Heart left ventricle (tissue), 16 donors: ENCODE measurements around the gene CCDC32. TPM values are rescaled to one million over a fixed set of nuclear protein-coding genes. Genes with fewer than 3 reads are reported as not detected.

Experiments
- ATAC-seq, 4 donors: fragments of 200-7000 bp; cut with Tn5 transposase; one replicate each; pipeline ENCODE4 v1.9.1; 2020 to 2022; ENCODE audit warnings: moderate library complexity in 4 of 4, mild to moderate bottlenecking in 3 of 4, moderate number of reproducible peaks in 1 of 4
- DNase-seq, 5 donors: peaks; one replicate each; pipeline ENCODE4 v3.0.0-alpha.2; 2020
- H3K27ac ChIP-seq, 12 donors: fragments of 200-600 bp; sonication (generic) in 4 of 12; one replicate each; pipeline versions ENCODE4 v1.5.0 to v1.8.0; 2016 to 2022; ENCODE audit warnings: mild to moderate bottlenecking in 2 of 12
- H3K27me3 ChIP-seq, 9 donors: fragments of 200-600 bp; sonication (generic) in 2 of 9; one replicate each; pipeline versions ENCODE4 v1.5.1 to v1.8.0; 2016 to 2022; ENCODE audit warnings: mild to moderate bottlenecking in 3 of 9
- H3K36me3 ChIP-seq, 9 donors: fragments of 200-600 bp; sonication (generic) in 2 of 9; one replicate each; pipeline versions ENCODE4 v1.5.0 to v1.8.0; 2018 to 2022; ENCODE audit warnings: mild to moderate bottlenecking in 2 of 9
- H3K4me1 ChIP-seq, 12 donors: fragments of 200-600 bp; sonication (generic) in 4 of 12; one replicate each; pipeline versions ENCODE4 v1.5.0 to v1.8.0; 2016 to 2022; ENCODE audit warnings: mild to moderate bottlenecking in 3 of 12
- H3K4me3 ChIP-seq, 12 donors: fragments of 200-600 bp; sonication (generic) in 4 of 12; one replicate each; pipeline versions ENCODE4 v1.5.0 to v1.8.0; 2017 to 2022; ENCODE audit warnings: mild to moderate bottlenecking in 9 of 12, moderate library complexity in 4 of 12
- H3K9me3 ChIP-seq, 12 donors: fragments of 200-600 bp; sonication (generic) in 4 of 12; one replicate each; pipeline versions ENCODE4 v1.5.0 to v1.8.0; 2016 to 2022; ENCODE audit warnings: mild to moderate bottlenecking in 1 of 12
- CTCF ChIP-seq, 12 donors: fragments of 200-600 bp; sonication (generic) in 4 of 12; IDR thresholded peaks; one replicate each; pipeline versions ENCODE4 v1.5.0 to v1.8.0; 2018 to 2022; ENCODE audit warnings: antibody characterized with exemption in 12 of 12, mild to moderate bottlenecking in 5 of 12
- POLR2A ChIP-seq, 2 donors: fragments of 450-650 bp; IDR thresholded peaks; one replicate each; pipeline ENCODE4 v1.6.1; 2017; ENCODE audit warnings: antibody characterized with exemption in 2 of 2, mild to moderate bottlenecking in 2 of 2, moderate library complexity in 2 of 2
- WGBS, 4 donors: extraction: QIAGEN DNeasy Blood & Tissue Kit in 2 of 4; methylation state at CpG; one replicate each; pipeline versions ENCODE4 v1.1.5 to v1.1.7; 2013 to 2018; 5-methylcytosine and 5-hydroxymethylcytosine counted together
- intact Hi-C, 10 donors: fragments of 100-400 bp; cut with DNase I; formaldehyde crosslinking; loops; one replicate each; pipeline versions ENCODE4 v1.11.1 to v1.14.2; 2022
- polyA plus RNA-seq, 2 donors: library from polyadenylated mRNA; stranded (reverse); fragments of 200-250 nt; gene quantifications; one replicate each; pipeline ENCODE4 v1.2.3, GENCODE V29; 2013
- total RNA-seq, 9 donors: library from RNA; depleted of rRNA in 2 of 9; stranded (reverse); fragments of >200 nt in 2 of 9; fragmentation: NEBNext Ultra II Directional in 3 of 9; extraction: Animal tissue kit (Norgen Biotek cat#: 25700) in 3 of 9; gene quantifications; one replicate each; pipeline versions ENCODE4 v1.1.0 to v1.2.4, GENCODE V29; 2016 to 2023
- donor health status: ischemic (EF 13 %, LVEDD 7.1; RV severe dilation, severe dysfunction).
- donor health status: healthy with polysubstance abuse.
- donor health status: DM: no; HTN: yes; CAD: no.
- donor health status: DM: no; HTN: no; CAD: no.
- donor health status: ischemic (EF 25% LVEDD 6.9; RV normal size, moderate dysfunction).
- donor health status: ischemic (EF 25% LVEDD 5.7; RV mildly dilated, moderate dysfunction).
- donor health status: healthy.
- donor health status: DM: yes; HTN: yes; CAD: no.
- donor health status: ischemic (EF 35%, LVEDD 5.7; RV mildly dilated, moderate dysfunction).
- donor health status: nonischemic (EF 11% LVEDD 7.7; RV severe dilation, severe dysfunction).
- donor health status: DM: yes; HTN: yes; CAD: no.
- donor health status: PGD.
- donor health status: ischemic (EF 29% LVEDD 5.4; RV normal size, mild dysfunction).
- donor health status: nonischemic (EF 23%, LVEDD 6.1; RV moderate dilation, normal function).

Gene CCDC32
- total and polyA plus RNA-seq, 11 donors, result 13.0 to 38.2 (median 25.4) TPM

- H3K27ac ChIP-seq, result peak overlapping the region in 6 of 12 donors; percentile 37 to 79 (median 54)
- DNase-seq (no peak), ATAC-seq (peak in 3 of 4 donors; percentile 5 to 41 (median 21))
- no peaks in the 10 kb centered on the region for H3K36me3 ChIP-seq
- WGBS, 4 donors, result 44 to 51% (median 49%) methylated on average over 5 of the region's 5 CpGs
- no peak overlapping the region for H3K4me3 ChIP-seq
- no peaks in the 10 kb centered on the region for H3K27me3 ChIP-seq
- peaks cover 0 to 21% (median 2%) of the 10 kb centered on the region in 12 donors for H3K4me1 ChIP-seq
- TF ChIP-seq CTCF (IDR thresholded peaks at IDR 0.05) (no peak), POLR2A (IDR thresholded peaks at IDR 0.05) (no peak)
- intact Hi-C loops, result no loop called here
- no peaks in the 10 kb centered on the region for H3K9me3 ChIP-seq
Observed at GRCh38 chr15:40536501-40536900, 28.3 kb downstream of the CCDC32 start.

GRCh38 chr15:40534371-40534770 lies 30.5 kb downstream of the CCDC32 start:
- intact Hi-C loops, result no loop called here
- WGBS, 4 donors, result 62 to 77% (median 76%) methylated on average over 5 of the region's 5 CpGs
- Histone ChIP-seq H3K27ac (no peak overlapping the region), H3K4me3 (no peak overlapping the region), H3K27me3 (no peaks in the 10 kb centered on the region), H3K4me1 (peaks cover 0 to 21% (median 2%) of the 10 kb centered on the region in 12 donors), H3K36me3 (no peaks in the 10 kb centered on the region), H3K9me3 (no peaks in the 10 kb centered on the region)
- TF ChIP-seq POLR2A (IDR thresholded peaks at IDR 0.05), result no peak
- TF ChIP-seq CTCF (IDR thresholded peaks at IDR 0.05), result no peak
- ATAC-seq, result no peak
- DNase-seq, result no peak

GRCh38 chr15:40533763-40534364 lies 31.0 kb downstream of the CCDC32 start:
- DNase-seq, result no peak
- peaks cover 0 to 21% (median 2%) of the 10 kb centered on the region in 12 donors for H3K4me1 ChIP-seq
- no peaks in the 10 kb centered on the region for H3K9me3 ChIP-seq
- TF ChIP-seq CTCF (IDR thresholded peaks at IDR 0.05) (no peak), POLR2A (IDR thresholded peaks at IDR 0.05) (no peak)
- H3K27ac ChIP-seq, result no peak overlapping the region
- intact Hi-C loops, result no loop called here
- H3K27me3 ChIP-seq, result no peaks in the 10 kb centered on the region
- no peaks in the 10 kb centered on the region for H3K36me3 ChIP-seq
- ATAC-seq, result no peak
- no peak overlapping the region for H3K4me3 ChIP-seq
- WGBS, 4 donors, result 87 to 95% (median 93%) methylated on average over 4 of the region's 4 CpGs

GRCh38 chr15:40528801-40529200 lies 36.0 kb downstream of the CCDC32 start:
- Histone ChIP-seq H3K4me1 (no peaks in the 10 kb centered on the region), H3K9me3 (no peaks in the 10 kb centered on the region), H3K4me3 (no peak overlapping the region), H3K27ac (no peak overlapping the region), H3K36me3 (no peaks in the 10 kb centered on the region), H3K27me3 (no peaks in the 10 kb centered on the region)
- TF ChIP-seq CTCF (IDR thresholded peaks at IDR 0.05) (no peak), POLR2A (IDR thresholded peaks at IDR 0.05) (no peak)
- 74 to 80% (median 77%) methylated on average over 6 of the region's 6 CpGs for WGBS, 4 donors
- ATAC-seq (no peak), DNase-seq (no peak)
- intact Hi-C loops, result loop anchor here in 1 of 10 donors (10.0 kb wide), 1 partner anchor 366 kb away; the partner anchor contains the start of gene VPS18
